ENCODE results near the gene C17orf114.

Gene C17orf114

DNA sequence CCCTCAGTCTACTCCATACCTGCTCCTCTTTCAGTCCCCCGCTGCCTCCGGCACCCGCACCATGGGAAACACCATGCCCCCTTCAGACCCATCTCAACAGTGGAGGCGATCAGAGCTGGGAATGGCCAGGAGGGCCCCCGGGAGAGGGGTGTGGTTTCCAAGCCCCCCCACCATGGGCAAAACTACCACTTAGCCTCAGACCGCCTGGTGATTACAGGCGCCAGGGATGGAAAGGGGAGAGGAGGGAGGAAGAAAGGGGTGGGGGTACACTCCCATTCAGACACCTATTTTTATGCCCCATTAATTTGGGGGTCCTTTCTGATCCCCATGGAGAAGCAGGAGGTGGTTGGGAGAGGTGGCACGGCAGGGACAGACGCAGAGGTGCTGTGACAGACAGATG lies at the start of gene C17orf114:
Gene C17orf114, minus strand, starts transcription at position 101 of the 400 bp plus-strand sequence.
- ChIA-PET CTCF (interaction anchor here (2.1 kb wide), 1 partner anchor 12 kb away, joined by 5 read pairs; no protein-coding TSS in a partner anchor), POLR2A (interaction anchor here (0.7 kb wide), 1 partner anchor 130 kb away, joined by 3 read pairs; no protein-coding TSS in a partner anchor)

DNA sequence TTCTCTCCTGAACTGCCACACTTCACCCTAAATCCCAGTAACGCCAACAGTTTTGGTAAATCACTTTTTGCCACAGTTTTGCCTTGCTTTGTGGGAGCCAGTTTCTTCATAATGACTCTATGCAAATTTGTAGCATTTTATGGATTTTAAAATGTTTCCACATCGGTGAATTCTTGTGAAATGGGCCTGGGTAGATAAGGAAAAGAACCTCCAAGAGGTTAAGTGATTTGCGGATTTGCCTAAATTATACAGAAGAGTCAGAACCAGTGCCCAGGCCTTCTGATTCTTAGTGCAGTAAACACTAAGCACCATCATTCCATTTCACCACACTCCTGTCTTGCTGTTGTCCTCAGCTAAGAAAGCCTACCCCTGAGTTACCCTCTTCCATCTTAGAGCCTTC lies 49.0 kb upstream of the C17orf114 start:
- ChIA-PET CTCF (interaction anchor here (1.0 kb wide), 1 partner anchor 141 kb away, joined by 3 read pairs; no protein-coding TSS in a partner anchor), POLR2A (no interaction called here)

DNA sequence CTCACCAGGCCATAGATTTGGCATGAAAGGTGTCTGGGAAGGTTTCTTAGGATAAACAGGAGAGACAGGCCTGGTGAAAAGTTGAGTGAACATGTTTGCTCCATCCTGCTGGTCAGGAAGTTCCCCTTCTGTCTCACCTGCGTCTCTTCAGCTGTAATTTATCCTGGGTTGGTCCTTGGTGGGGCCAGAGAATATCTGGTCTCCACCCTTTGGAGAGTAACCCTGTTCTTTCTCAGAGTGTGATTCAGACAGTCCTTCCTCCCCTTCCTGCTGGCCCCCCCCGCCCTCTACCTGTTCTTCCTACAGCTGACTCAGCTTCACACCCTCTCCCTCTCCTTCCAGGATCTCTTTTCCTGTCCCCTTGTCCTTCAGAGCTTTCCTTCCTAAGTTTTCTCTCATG lies 48.1 kb upstream of the C17orf114 start:
- POLR2A ChIA-PET: no interaction called here
- CTCF ChIA-PET: no interaction called here

DNA sequence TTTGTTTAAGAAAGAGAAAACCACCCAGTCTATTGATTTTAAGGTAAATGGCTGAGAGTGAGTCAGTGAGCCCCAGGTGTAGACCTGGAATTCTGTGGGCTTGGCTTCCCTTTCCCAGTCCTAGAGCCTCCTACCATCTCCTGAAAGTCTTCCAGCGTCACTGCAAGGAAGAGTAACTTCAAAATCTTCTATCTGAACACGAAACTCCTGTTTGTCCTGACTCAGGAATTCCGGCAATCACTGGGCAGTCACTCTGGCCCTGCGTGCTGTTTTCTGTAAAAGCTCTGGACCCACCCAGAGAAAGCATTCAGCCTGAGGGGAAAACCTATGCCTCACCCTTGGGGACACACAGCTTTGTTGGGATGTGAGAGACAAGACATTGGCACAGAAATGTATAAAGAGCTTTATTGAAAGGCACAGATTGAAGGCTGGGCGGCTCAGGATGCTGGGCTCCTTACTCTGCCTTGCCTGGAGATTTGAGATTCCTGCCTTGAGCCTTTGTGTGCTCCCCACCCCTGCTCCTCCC lies 46.9 kb upstream of the C17orf114 start:
- CTCF ChIA-PET: no interaction called here
- POLR2A ChIA-PET: no interaction called here

DNA sequence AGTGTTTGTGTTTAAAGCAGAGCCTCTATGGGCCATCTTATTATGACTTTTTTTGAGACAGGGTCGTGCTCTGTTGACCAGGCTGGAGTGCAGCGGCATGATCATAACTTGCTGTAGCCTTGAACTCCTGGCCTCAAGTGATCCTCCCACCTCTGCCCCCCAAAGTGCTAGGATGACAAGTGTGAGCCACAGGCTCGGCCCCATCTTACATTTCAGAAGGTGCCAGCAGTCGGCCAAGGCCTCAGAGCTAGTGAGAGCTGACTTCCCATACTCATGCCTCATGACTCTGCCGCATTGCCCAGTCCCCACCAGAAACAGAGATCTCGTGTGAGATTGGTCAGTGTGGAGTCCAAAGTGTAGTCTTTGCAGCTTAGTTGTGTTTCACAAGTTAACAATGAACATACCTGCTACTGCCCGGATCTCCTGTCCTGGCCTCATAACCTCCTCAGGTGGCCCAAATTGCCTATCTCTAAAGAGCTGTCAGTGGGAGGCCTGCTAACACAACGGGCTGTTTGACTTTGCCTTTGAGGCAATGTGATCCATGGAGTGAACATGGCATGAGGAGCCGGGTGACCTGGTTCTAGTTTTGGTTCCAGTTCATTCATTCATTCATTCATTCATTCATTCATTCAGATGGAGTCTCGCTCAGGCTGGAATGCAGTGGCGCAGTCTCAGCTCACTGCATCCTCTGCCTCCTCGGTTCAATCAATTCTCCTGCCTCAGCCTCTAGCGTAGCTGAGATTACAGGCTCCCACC lies 44.7 kb upstream of the C17orf114 start:
- ChIA-PET CTCF (no interaction called here), POLR2A (no interaction called here)

DNA sequence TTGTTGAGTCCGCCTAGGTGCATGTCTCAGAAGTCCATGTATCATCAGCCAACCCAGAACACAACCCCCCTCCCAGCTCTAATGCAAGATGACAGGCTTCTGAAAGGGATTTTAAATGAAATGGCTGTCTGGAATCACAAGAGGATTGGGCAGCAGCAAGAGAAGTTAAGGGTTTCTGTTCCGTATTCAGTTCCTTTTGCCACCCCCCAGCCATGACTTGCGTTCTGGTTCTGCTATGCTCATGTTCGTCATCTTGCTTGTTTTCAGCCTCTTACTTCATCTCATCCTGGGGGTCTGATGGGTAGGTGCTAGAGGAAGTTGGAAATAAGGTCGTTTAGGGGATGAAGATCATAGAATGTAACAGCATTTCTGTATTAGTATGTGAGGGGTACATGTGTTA lies 43.0 kb upstream of the C17orf114 start:
- POLR2A ChIA-PET: no interaction called here
- CTCF ChIA-PET: interaction anchor here (0.5 kb wide), 1 partner anchor 628 kb away, joined by 3 read pairs; no protein-coding TSS in a partner anchor

DNA sequence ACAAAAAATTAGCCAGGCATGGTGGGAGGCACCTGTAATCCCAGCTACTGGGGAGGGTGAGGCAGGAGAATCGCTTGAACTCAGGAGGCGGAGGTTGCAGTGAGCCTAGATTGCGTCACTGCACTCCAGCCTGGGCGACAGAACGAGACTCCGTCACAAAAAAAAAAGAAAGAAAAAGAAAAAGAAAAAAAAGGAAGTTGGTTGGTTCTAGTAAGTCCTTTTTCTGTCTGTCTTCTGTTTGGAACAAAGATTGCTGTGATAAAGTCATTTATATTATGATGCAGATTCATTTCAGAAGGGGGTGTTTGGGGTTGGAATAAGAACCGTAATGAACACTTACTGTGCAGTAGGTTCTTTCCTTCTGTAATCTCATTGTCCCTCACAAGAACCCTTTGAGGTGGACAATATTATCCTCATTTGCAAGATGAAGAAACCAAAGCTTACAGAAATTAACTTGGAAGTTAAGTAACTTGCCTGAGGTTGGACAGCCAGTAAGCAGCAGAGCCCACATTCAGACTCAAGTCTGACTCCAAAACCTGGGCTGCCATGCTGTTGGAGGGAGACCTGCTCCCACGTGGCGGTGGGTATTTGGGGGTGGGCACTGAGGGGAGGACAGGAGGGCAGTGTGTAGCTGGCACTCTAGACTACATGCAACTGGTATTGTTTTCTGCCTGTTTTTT lies 41.3 kb upstream of the C17orf114 start:
- ChIA-PET POLR2A (no interaction called here), CTCF (no interaction called here)

DNA sequence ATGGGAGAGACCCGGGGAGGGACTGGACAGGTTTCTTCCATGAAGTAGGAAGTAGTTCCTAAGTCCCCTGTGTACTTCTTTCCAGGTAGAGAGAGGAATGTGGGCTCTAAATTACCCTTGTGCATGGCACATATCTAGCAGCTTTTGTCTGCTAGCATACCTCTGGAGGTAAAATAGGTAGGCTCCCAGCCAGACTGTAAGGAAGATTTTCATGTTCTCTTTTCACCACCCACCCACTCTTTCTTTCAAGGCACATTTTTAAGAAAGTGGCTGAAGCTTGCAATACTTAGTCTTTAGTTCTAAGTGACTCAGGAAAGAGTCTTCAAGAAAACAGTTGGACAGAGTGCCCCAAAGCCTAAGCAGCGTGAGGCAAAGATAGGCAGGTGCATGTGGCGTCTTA lies 40.2 kb upstream of the C17orf114 start:
- CTCF ChIA-PET: no interaction called here

DNA sequence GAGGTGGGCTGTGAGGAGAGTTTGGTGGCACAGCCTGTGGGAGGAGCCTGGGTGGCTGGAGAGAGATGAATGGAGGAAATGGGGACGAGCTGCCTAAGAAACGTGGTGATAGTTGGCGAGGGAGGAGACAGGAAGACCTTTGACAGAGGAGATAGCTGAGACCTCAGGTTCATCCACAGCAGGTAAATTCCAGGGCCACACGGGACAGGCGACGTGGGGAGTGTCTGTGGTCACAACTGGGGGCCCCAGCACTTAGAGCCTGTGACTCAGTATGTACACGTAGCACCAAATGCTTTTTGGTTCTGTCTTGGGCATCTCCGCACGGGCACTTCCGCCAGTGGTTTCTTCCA lies 38.7 kb upstream of the C17orf114 start:
- CTCF ChIA-PET: no interaction called here

More for the DNA sequence above, 40.2 kb upstream of the C17orf114 start:
- POLR2A ChIA-PET: no interaction called here

DNA sequence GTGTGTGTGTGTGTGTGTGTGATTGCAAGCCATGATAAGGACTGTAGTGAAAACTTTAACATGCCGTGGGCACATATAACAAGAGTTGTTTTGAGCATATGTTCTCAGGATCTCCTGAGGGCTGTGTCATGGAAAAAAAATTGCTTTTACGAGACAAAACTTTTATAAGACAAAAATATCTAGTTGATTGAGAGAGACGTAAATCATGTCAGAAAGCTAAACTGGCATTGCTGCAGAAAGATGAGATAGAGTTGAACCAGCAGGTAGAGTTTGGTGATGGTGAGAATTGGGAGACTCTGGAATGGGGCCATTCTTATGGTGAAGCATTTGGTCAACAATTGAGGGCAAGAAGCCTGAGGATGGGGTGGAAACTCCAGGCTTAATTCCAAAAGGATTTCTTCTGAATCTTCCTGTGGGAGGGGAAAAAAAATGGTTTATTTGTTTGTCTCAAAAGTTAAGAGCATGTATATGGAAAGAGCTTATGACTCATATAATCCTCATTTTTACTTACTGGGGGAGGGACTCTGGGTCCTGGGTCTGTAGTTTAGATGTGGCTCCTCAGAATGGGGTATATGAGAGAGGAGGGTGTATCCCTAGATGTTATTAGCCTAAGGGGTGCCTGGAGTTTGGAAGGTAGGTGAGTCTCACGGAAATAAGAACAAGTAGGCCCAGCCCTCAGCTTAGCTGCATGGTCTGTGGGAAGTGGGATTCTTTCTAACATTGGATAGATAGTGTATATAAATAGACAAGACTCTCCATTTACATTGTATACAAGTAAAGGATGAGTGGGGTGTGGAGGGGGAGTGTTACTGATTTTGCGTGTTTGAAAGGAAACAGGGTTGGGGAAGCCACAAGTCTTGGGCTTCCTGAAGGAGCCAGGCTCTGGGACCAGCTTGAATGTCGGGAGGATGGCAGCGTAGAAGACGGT lies 38.1 kb upstream of the C17orf114 start:
- ChIA-PET CTCF (no interaction called here), POLR2A (interaction anchor here (0.6 kb wide), 2 partner anchors 124 to 642 kb away, joined by 3 to 6 read pairs; no protein-coding TSS in a partner anchor)

More for the DNA sequence above, 38.7 kb upstream of the C17orf114 start:
- POLR2A ChIA-PET: no interaction called here

DNA sequence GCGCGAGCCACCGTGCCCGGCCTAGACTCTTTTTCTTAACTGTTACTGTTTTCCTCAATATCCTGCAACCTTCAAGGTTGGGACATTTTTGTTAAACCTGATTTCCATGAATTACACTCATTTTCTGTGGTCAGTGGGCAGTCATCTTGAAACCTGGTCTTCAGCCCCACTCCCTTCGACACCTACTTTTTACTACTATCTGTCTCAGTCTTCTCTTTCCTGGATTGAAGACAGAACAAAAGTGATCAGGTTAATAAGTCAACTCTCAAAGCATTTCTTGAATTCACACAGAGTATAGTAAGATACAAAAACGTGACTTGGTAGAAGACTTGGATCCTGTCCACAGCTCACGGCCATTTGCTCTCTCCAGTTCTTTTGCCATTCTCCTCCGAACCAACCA lies 37.1 kb upstream of the C17orf114 start:
- ChIA-PET CTCF (no interaction called here), POLR2A (interaction anchor here (0.6 kb wide), 2 partner anchors 123 to 641 kb away, joined by 3 to 6 read pairs; no protein-coding TSS in a partner anchor)

DNA sequence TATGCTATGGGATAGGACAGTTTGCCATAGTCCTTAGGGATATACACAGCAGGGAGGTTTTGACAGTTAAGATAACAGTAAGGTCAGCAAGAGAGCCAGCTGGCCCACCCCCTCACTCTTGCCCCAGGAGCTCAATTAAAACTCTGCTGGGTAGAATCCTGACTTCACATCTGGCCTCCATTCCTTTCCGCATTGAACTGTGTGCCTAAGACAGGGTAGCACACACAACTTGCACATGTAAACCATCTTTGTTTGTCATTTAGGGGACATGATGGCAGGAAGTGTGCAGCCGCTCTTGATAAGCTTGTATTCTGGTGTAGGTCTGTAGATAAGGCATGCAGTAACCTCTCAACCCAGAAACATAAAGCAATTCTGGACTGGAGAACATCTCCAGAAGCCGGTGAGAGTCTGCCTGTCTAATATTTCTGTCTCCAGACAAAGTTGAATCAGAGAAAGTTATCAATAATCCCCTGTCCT lies 36.2 kb upstream of the C17orf114 start:
- ChIA-PET CTCF (interaction anchor here (0.6 to 1.4 kb wide), 2 partner anchors 48 to 53 kb away, joined by 3 to 4 read pairs; no protein-coding TSS in a partner anchor), POLR2A (interaction anchor here (0.9 kb wide), 1 partner anchor 32 kb away, joined by 7 read pairs; the partner anchor contains the start of gene PLD2)

DNA sequence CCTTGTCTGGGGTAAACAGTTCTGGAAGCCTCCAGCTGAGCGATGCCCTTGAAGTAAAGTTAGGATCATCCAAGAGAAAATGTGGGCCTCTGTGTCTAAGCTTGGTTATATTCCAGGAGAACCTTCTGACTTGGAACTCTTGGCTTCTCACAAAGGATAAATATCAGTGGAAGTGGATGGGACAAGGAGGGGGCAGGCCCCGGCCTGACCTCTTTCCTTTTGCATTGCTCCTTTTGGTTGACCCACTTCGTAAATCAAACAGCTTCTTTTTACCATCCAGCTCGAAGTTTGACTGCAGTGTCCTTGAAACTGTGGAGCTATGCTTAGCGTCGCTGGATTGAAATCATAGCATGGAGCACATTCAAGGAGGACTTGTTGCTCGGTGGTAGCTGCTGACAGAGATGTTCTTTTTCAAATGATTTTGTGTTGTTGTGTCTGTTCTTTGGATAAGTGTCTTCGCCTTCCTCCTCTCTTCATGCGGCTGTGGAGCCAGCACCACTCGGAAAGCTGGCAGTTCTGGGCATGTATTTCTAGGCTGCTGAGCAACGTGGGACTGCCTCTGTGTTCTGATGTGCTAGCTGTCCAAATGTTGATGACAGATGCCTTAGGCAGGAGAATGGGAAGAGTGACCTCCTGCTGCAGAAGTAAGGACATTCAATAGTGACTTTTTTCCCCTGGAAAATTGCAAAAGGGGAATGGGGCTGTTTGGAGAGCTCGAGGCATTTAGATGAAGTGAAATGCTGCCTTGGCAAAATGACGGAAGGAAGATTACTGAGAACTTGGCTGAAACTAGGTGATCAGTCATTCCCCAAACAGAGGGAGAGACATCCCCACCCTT lies 35.6 kb upstream of the C17orf114 start:
- ChIA-PET POLR2A (interaction anchor here (0.6 to 0.9 kb wide), 2 partner anchors 20 to 31 kb away, joined by 4 to 7 read pairs; partner anchors contain the start of gene PLD2), CTCF (interaction anchor here (1.4 kb wide), 1 partner anchor 49 kb away, joined by 4 read pairs; no protein-coding TSS in a partner anchor)

DNA sequence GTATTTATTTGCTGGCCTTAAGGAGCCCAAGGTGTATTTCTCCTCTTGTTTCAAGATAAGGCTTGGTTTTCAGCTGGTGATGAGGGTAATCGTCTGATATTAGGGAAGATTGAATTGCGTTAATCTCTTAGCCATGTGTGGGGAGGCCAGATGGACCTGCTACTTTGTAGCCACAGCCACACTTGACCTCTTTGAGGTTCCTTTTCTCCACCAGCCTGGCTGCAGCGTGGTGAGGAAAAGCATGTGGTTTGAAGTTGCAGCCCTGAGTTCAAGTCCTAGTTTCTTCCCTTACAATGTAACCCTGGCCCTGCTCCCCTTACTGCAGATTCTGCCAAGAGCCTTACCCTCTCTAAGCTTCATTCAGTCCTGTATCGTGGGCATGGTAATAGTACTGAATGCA lies 34.1 kb upstream of the C17orf114 start:
- CTCF ChIA-PET: interaction anchor here (0.5 kb wide), 1 partner anchor 250 kb away, joined by 3 read pairs; no protein-coding TSS in a partner anchor
- POLR2A ChIA-PET: no interaction called here

DNA sequence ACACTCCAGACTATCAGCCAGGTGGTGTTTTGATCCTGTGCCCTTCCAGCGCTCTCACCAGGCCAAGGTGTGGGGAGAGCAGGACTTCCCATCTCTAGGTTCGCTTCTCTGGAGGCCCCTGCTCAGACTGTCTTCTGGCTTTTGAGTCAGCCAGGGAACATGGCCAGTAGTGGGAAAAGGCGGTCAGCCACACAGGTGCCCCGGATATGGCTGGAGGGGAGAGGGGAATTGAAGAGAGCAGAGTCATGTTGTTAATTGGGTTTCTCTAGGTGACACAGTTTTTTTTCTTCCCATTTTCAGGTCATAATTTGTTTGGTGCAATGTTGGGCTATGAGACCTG lies 32.5 kb upstream of the C17orf114 start:
- POLR2A ChIA-PET: interaction anchor here (0.5 kb wide), 1 partner anchor 17 kb away, joined by 4 read pairs; no protein-coding TSS in a partner anchor
- CTCF ChIA-PET: interaction anchor here (0.8 kb wide), 1 partner anchor 10 kb away, joined by 4 read pairs; no protein-coding TSS in a partner anchor

DNA sequence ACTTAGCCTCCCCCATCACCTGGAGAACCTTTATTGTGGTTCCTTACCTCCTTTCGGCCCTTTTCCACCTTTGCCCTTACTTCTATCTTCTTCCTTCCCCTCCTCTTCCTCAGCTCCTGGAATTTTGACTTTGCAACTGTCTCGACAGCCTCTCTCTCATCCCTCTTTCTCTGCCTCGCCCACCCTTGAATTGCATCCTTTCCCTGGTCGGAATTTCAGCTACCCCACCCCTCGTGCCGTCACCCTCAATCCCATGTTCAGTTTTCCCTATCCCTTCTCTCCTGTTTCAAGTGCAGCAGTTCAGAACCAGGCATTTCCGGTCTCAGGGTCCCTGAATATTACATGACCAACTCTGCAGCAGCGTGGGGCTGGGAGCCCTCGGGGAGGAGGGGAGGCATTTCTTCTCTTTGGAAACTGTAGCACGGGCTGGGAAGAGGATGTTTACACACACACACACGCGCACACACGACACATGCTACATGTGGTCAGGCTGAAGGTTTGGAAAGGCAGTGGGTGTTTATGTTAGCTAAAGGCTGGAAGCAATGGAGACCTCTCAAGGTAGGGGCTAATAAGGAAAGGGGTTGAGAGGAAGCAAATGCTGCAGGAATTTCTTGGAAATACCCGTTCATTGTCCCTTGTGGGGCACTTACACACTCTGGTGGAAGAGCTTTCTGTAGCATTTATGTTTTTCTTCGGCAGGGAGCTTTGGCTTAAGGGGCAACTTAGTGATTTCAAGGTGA lies 32.0 kb upstream of the C17orf114 start:
- ChIA-PET POLR2A (interaction anchor here (0.5 kb wide), 1 partner anchor 18 kb away, joined by 4 read pairs; no protein-coding TSS in a partner anchor), CTCF (interaction anchor here (0.8 to 1.3 kb wide), 2 partner anchors 10 to 44 kb away, joined by 4 read pairs; no protein-coding TSS in a partner anchor)

All from activated CD8-positive, alpha-beta memory T cell treated with anti-CD3 and anti-CD28 coated beads for 36 hours (primary cell).